A549 (cell line): ENCODE measurements around the gene FGFBP2.

ENCODE experiments used
- BHLHE40 ChIP-seq: IDR thresholded peaks from 2 replicates; pipeline ENCODE4 v1.6.1; 2012; ENCODE audit warnings: low read depth, low read length, inconsistent platforms
- CHD4 ChIP-seq: fragments of 200-600 bp; sonication (generic); IDR thresholded peaks from 2 replicates; pipeline ENCODE4 v1.6.1; 2016; ENCODE audit warnings: antibody characterized with exemption, mild to moderate bottlenecking, borderline replicate concordance
- ELK1 ChIP-seq: fragments of 150-350 bp; IDR thresholded peaks from 2 replicates; pipeline ENCODE4 v1.6.1; 2014; ENCODE audit warnings: low read depth, mild to moderate bottlenecking, low read length
- EP300 ChIP-seq, 2 experiments: fragments of >200 bp; sonication (Bioruptor Twin); formaldehyde crosslinking; IDR thresholded peaks; 2 replicates in 1 of 2; 3 replicates in 1 of 2; pipeline ENCODE4 v1.6.1; 2016 to 2017
- KDM1A ChIP-seq: fragments of 200-600 bp; sonication (generic); IDR thresholded peaks from 2 replicates; pipeline ENCODE4 v1.6.1; 2016; ENCODE audit warnings: low read depth, mild to moderate bottlenecking
- MYC ChIP-seq: IDR thresholded peaks from 2 replicates; pipeline ENCODE4 v1.6.1; 2012; ENCODE audit warnings: mild to moderate bottlenecking, inconsistent platforms, low read length, improper control_type of control experiment, borderline replicate concordance
- NFE2L2 ChIP-seq: fragments of 150-350 bp; conservative IDR thresholded peaks from 2 replicates; pipeline ENCODE4 v1.6.1; 2014; ENCODE audit warnings: low read length
- NR3C1 ChIP-seq: fragments of >200 bp; sonication (Bioruptor Twin); formaldehyde crosslinking; IDR thresholded peaks from 3 replicates; pipeline ENCODE4 v1.6.1; 2017
- PHF8 ChIP-seq: fragments of 200-600 bp; sonication (generic); IDR thresholded peaks from 2 replicates; pipeline ENCODE4 v1.6.1; 2016; ENCODE audit warnings: low read depth, mild to moderate bottlenecking, antibody characterized with exemption, moderate library complexity, borderline replicate concordance
- POLR2A ChIP-seq: IDR thresholded peaks from 2 replicates; pipeline ENCODE4 v1.6.1; 2012; ENCODE audit warnings: mild to moderate bottlenecking, low read length
- REST ChIP-seq: fragments of 200-600 bp; sonication (generic); IDR thresholded peaks from 2 replicates; pipeline ENCODE4 v1.6.1; 2016; ENCODE audit warnings: antibody characterized with exemption, mild to moderate bottlenecking, moderate library complexity
- TF ChIP-seq, protein P1 (sequence below): fragments of >200 bp; sonication (Bioruptor Twin); formaldehyde crosslinking; IDR thresholded peaks from 3 replicates; pipeline ENCODE4 v1.5.1; 2016
- TF ChIP-seq, protein P2 (sequence below): IDR thresholded peaks from 2 replicates; pipeline ENCODE4 v1.6.1; 2012
- TF ChIP-seq, protein P3 (sequence below): IDR thresholded peaks from 2 replicates; pipeline ENCODE4 v1.6.1; 2012

DNA sequence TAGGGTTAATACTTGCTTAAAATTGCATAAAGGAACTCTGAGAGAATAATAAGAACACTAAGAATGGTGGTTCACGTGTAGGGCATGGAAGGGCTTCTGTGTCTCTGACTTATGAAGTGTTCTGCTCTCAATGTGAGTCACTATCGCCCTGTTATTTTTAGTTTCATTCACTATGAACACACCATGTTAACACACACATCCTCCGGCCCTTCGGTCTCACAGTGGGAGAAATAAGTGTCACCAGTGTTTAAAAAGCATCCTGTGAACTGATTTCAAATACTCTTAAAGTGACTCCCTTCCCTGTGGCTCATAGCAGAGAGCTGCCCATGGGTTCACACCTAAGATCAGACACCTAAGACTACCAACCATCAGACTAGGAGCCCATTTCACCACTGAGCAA is 33.8 kb upstream of the FGFBP2 start:
- TF ChIP-seq BHLHE40 (no peak), POLR2A (no peak), REST (no peak), KDM1A (no peak), EP300 (IDR thresholded peaks at IDR 0.05) (no peak), NR3C1 (no peak), CHD4 (no peak), MYC (no peak), ELK1 (no peak), PHF8 (no peak), NFE2L2 (no peak)
- TF ChIP-seq, protein P1, sequence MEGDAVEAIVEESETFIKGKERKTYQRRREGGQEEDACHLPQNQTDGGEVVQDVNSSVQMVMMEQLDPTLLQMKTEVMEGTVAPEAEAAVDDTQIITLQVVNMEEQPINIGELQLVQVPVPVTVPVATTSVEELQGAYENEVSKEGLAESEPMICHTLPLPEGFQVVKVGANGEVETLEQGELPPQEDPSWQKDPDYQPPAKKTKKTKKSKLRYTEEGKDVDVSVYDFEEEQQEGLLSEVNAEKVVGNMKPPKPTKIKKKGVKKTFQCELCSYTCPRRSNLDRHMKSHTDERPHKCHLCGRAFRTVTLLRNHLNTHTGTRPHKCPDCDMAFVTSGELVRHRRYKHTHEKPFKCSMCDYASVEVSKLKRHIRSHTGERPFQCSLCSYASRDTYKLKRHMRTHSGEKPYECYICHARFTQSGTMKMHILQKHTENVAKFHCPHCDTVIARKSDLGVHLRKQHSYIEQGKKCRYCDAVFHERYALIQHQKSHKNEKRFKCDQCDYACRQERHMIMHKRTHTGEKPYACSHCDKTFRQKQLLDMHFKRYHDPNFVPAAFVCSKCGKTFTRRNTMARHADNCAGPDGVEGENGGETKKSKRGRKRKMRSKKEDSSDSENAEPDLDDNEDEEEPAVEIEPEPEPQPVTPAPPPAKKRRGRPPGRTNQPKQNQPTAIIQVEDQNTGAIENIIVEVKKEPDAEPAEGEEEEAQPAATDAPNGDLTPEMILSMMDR: no peak
- TF ChIP-seq, protein P2, sequence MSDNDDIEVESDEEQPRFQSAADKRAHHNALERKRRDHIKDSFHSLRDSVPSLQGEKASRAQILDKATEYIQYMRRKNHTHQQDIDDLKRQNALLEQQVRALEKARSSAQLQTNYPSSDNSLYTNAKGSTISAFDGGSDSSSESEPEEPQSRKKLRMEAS: no peak
- TF ChIP-seq, protein P3, sequence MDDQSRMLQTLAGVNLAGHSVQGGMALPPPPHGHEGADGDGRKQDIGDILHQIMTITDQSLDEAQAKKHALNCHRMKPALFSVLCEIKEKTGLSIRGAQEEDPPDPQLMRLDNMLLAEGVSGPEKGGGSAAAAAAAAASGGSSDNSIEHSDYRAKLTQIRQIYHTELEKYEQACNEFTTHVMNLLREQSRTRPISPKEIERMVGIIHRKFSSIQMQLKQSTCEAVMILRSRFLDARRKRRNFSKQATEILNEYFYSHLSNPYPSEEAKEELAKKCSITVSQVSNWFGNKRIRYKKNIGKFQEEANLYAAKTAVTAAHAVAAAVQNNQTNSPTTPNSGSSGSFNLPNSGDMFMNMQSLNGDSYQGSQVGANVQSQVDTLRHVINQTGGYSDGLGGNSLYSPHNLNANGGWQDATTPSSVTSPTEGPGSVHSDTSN: no peak
